ENCODE measurements around the gene NTN1. TPM values are rescaled to one million over a fixed set of nuclear protein-coding genes. Genes with fewer than 3 reads are reported as not detected.

The NTN1 gene
- polyA plus RNA-seq, 1 donor from 2014 or later: 16.2 TPM

DNA sequence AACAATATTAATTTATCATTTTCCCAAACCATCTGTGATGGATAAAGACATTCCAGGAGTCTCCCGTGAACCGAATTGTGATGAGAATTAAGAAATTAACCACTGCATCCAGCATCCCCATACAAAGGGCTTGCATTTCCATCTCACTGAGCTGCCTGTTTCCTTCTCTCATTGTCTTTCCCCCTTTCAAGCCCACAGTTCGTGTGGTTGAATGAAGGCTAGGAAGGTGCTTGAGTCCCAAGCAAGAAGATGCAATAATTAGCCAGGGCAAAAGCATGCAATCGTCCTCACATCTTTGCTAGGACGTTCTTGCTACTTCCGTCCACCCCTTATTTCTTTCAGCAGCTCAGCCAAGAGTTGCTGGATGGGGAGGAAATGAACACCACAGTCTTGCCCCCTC is 146.1 kb downstream of the NTN1 start:
- Histone ChIP-seq H3F3A (ENCODE audit: insufficient read depth, low read length, poor library complexity, severe bottlenecking) (no peaks in the 10 kb centered on the region), H3K9me3 (ENCODE audit: low read length) (no peaks in the 10 kb centered on the region), H3K4me3 (ENCODE audit: low read length) (no peak overlapping the region), H3K9ac (ENCODE audit: low read length) (no peak overlapping the region), H2AFZ (ENCODE audit: low read depth, low read length) (no peak overlapping the region), H3K27me3 (ENCODE audit: insufficient read depth, low read depth, low read length) (no peaks in the 10 kb centered on the region), H3K4me2 (ENCODE audit: low read length) (no peak overlapping the region), H3K36me3 (ENCODE audit: insufficient read depth, low read length) (no peaks in the 10 kb centered on the region), H3K9me2 (ENCODE audit: insufficient read depth, low read length) (no peaks in the 10 kb centered on the region), H4K20me1 (ENCODE audit: insufficient read depth) (no peaks in the 10 kb centered on the region), H3K79me2 (replicated peaks; ENCODE audit: insufficient read depth, low read length) (no peaks in the 10 kb centered on the region), H3K27ac (ENCODE audit: low read length) (no peak overlapping the region)
- TF ChIP-seq EZH2 (IDR thresholded peaks at IDR 0.05; ENCODE audit: borderline replicate concordance, insufficient read depth, low read length, poor library complexity, severe bottlenecking): no peak
- no peak for TF ChIP-seq TAF1 (IDR thresholded peaks at IDR 0.05; ENCODE audit: low read depth)

DNA sequence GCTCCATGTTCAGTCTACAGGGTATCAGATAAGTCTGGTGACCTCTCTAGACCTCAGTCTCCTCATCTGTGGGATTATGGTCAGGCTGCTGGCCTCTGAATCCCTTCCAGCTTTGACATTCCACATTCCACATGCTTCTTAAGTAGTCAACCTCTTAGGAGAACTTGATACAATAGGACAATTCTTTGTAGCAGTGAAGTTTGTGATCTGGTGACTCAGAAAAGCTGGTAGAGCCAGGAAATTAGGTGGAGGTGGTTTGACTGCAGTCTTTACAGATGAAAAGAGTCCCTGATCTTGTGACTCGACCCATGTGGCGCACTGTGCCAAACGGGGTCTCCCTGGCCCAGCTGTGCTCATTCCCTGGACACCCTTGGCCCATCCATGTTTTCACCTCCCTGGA is 147.8 kb downstream of the NTN1 start:
- Histone ChIP-seq H3K4me2 (ENCODE audit: low read length) (no peak overlapping the region), H3K36me3 (ENCODE audit: insufficient read depth, low read length) (no peaks in the 10 kb centered on the region), H3K9me3 (ENCODE audit: low read length) (no peaks in the 10 kb centered on the region), H2AFZ (ENCODE audit: low read depth, low read length) (no peak overlapping the region), H3K9me2 (ENCODE audit: insufficient read depth, low read length) (no peaks in the 10 kb centered on the region), H3K27me3 (ENCODE audit: insufficient read depth, low read depth, low read length) (no peaks in the 10 kb centered on the region), H3F3A (ENCODE audit: insufficient read depth, low read length, poor library complexity, severe bottlenecking) (no peaks in the 10 kb centered on the region), H3K79me2 (replicated peaks; ENCODE audit: insufficient read depth, low read length) (no peaks in the 10 kb centered on the region), H3K4me3 (ENCODE audit: low read length) (no peak overlapping the region), H3K9ac (ENCODE audit: low read length) (no peak overlapping the region), H4K20me1 (ENCODE audit: insufficient read depth) (no peaks in the 10 kb centered on the region), H3K27ac (ENCODE audit: low read length) (no peak overlapping the region)
- TF ChIP-seq, protein P1, sequence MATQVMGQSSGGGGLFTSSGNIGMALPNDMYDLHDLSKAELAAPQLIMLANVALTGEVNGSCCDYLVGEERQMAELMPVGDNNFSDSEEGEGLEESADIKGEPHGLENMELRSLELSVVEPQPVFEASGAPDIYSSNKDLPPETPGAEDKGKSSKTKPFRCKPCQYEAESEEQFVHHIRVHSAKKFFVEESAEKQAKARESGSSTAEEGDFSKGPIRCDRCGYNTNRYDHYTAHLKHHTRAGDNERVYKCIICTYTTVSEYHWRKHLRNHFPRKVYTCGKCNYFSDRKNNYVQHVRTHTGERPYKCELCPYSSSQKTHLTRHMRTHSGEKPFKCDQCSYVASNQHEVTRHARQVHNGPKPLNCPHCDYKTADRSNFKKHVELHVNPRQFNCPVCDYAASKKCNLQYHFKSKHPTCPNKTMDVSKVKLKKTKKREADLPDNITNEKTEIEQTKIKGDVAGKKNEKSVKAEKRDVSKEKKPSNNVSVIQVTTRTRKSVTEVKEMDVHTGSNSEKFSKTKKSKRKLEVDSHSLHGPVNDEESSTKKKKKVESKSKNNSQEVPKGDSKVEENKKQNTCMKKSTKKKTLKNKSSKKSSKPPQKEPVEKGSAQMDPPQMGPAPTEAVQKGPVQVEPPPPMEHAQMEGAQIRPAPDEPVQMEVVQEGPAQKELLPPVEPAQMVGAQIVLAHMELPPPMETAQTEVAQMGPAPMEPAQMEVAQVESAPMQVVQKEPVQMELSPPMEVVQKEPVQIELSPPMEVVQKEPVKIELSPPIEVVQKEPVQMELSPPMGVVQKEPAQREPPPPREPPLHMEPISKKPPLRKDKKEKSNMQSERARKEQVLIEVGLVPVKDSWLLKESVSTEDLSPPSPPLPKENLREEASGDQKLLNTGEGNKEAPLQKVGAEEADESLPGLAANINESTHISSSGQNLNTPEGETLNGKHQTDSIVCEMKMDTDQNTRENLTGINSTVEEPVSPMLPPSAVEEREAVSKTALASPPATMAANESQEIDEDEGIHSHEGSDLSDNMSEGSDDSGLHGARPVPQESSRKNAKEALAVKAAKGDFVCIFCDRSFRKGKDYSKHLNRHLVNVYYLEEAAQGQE (IDR thresholded peaks at IDR 0.05; ENCODE audit: borderline replicate concordance): no peak
- TF ChIP-seq, protein P2, sequence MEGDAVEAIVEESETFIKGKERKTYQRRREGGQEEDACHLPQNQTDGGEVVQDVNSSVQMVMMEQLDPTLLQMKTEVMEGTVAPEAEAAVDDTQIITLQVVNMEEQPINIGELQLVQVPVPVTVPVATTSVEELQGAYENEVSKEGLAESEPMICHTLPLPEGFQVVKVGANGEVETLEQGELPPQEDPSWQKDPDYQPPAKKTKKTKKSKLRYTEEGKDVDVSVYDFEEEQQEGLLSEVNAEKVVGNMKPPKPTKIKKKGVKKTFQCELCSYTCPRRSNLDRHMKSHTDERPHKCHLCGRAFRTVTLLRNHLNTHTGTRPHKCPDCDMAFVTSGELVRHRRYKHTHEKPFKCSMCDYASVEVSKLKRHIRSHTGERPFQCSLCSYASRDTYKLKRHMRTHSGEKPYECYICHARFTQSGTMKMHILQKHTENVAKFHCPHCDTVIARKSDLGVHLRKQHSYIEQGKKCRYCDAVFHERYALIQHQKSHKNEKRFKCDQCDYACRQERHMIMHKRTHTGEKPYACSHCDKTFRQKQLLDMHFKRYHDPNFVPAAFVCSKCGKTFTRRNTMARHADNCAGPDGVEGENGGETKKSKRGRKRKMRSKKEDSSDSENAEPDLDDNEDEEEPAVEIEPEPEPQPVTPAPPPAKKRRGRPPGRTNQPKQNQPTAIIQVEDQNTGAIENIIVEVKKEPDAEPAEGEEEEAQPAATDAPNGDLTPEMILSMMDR (IDR thresholded peaks at IDR 0.05; ENCODE audit: poor library complexity, severe bottlenecking): no peak
- TF ChIP-seq SMC3 (conservative IDR thresholded peaks at IDR 0.05; ENCODE audit: poor library complexity) (no peak), POLR2AphosphoS5 (IDR thresholded peaks at IDR 0.05) (no peak), MXI1 (conservative IDR thresholded peaks at IDR 0.05; ENCODE audit: poor library complexity, severe bottlenecking) (no peak)

DNA sequence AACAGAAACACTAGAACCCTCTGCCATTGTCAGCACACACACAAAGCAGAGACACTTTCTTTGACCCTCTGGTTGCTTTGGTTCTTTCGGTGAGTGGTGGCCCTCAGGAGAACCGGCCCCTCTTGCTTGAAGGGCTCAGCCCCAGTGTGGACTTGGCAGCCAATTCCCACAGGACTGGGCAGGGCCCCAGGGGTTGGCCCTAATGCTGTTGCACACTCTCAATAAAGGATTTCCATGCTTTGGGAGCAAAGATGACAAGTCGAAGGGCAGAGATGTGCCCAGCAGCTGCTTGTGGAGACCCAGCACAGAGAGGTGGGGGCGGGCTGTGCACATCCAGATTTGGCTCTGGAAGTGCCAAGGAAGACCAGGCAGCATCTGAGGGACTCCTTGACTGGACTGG is 149.0 kb downstream of the NTN1 start:
- Histone ChIP-seq H4K20me1 (ENCODE audit: insufficient read depth) (no peaks in the 10 kb centered on the region), H3K79me2 (replicated peaks; ENCODE audit: insufficient read depth, low read length) (no peaks in the 10 kb centered on the region), H3K9ac (ENCODE audit: low read length) (no peak overlapping the region), H3K36me3 (ENCODE audit: insufficient read depth, low read length) (no peaks in the 10 kb centered on the region), H2AFZ (ENCODE audit: low read depth, low read length) (no peak overlapping the region), H3K9me2 (ENCODE audit: insufficient read depth, low read length) (no peaks in the 10 kb centered on the region), H3K4me2 (ENCODE audit: low read length) (no peak overlapping the region), H3K27me3 (ENCODE audit: insufficient read depth, low read depth, low read length) (no peaks in the 10 kb centered on the region), H3K4me3 (ENCODE audit: low read length) (no peak overlapping the region), H3F3A (ENCODE audit: insufficient read depth, low read length, poor library complexity, severe bottlenecking) (no peaks in the 10 kb centered on the region), H3K27ac (ENCODE audit: low read length) (no peak overlapping the region), H3K9me3 (ENCODE audit: low read length) (no peaks in the 10 kb centered on the region)
- TF ChIP-seq, protein P1 (IDR thresholded peaks at IDR 0.05; ENCODE audit: borderline replicate concordance): no peak
- no peak for TF ChIP-seq EP300 (conservative IDR thresholded peaks at IDR 0.05; ENCODE audit: poor library complexity, severe bottlenecking)
- no peak for TF ChIP-seq EZH2 (IDR thresholded peaks at IDR 0.05; ENCODE audit: borderline replicate concordance, insufficient read depth, low read length, poor library complexity, severe bottlenecking)
- no peak for TF ChIP-seq SMC3 (conservative IDR thresholded peaks at IDR 0.05; ENCODE audit: poor library complexity)
- TF ChIP-seq TAF1 (IDR thresholded peaks at IDR 0.05; ENCODE audit: low read depth): no peak

Data from neural cell (in vitro differentiated cells).